ENCODE results near the gene CLSTN2. TPM values are rescaled to one million over a fixed set of nuclear protein-coding genes. Genes with fewer than 3 reads are reported as not detected.

CLSTN2 gene
- polyA plus RNA-seq, 1 experiment = 0.04 TPM

- Histone ChIP-seq H3K27ac (ENCODE audit: low read depth, low read length) (no peak overlapping the region), H3K27me3 (ENCODE audit: control insufficient read depth, insufficient read depth, low read length) (no peaks in the 10 kb centered on the region), H3K9me3 (ENCODE audit: control insufficient read depth, insufficient read depth, low read length) (no peaks in the 10 kb centered on the region; the same call in 1 of the 2 replicates), H3K4me3 (ENCODE audit: low read depth, low read length) (no peak overlapping the region)
- POLR2A ChIA-PET = no interaction called here
- CTCF ChIA-PET = no interaction called here
- no peak for DNase-seq (ENCODE audit: low read depth, low spot score)
- TF ChIP-seq CTCF (IDR thresholded peaks at IDR 0.05; ENCODE audit: low read depth, low read length) = no peak
Measured at GRCh38 chr3:140530131-140530530, 595.1 kb downstream of the CLSTN2 start.

GRCh38 chr3:140530603-140531002, 595.6 kb downstream of the CLSTN2 start:
- ChIA-PET CTCF (no interaction called here), POLR2A (no interaction called here)
- no peak overlapping the region for H3K27ac ChIP-seq (ENCODE audit: low read depth, low read length)
- H3K27me3 ChIP-seq (ENCODE audit: control insufficient read depth, insufficient read depth, low read length) = no peaks in the 10 kb centered on the region
- no peak for TF ChIP-seq CTCF (IDR thresholded peaks at IDR 0.05; ENCODE audit: low read depth, low read length)
- DNase-seq (ENCODE audit: low read depth, low spot score) = no peak
- H3K9me3 ChIP-seq (ENCODE audit: control insufficient read depth, insufficient read depth, low read length) = no peaks in the 10 kb centered on the region; the same call in 1 of the 2 replicates
- H3K4me3 ChIP-seq (ENCODE audit: low read depth, low read length) = no peak overlapping the region

- H3K27me3 ChIP-seq (ENCODE audit: control insufficient read depth, insufficient read depth, low read length) = no peaks in the 10 kb centered on the region
- CTCF ChIA-PET = no interaction called here
- POLR2A ChIA-PET = no interaction called here
- no peak for DNase-seq (ENCODE audit: low read depth, low spot score)
- no peak overlapping the region for H3K4me3 ChIP-seq (ENCODE audit: low read depth, low read length)
- no peaks in the 10 kb centered on the region; the same call in 1 of the 2 replicates for H3K9me3 ChIP-seq (ENCODE audit: control insufficient read depth, insufficient read depth, low read length)
- TF ChIP-seq CTCF (IDR thresholded peaks at IDR 0.05; ENCODE audit: low read depth, low read length) = no peak
- H3K27ac ChIP-seq (ENCODE audit: low read depth, low read length) = no peak overlapping the region
Measured at GRCh38 chr3:140532793-140533330, 597.9 kb downstream of the CLSTN2 start.

GRCh38 chr3:140536926-140537726, 602.1 kb downstream of the CLSTN2 start:
- ChIA-PET POLR2A (no interaction called here), CTCF (no interaction called here)
- Histone ChIP-seq H3K4me3 (ENCODE audit: low read depth, low read length) (no peak overlapping the region), H3K27me3 (ENCODE audit: control insufficient read depth, insufficient read depth, low read length) (no peaks in the 10 kb centered on the region), H3K27ac (ENCODE audit: low read depth, low read length) (no peak overlapping the region), H3K9me3 (ENCODE audit: control insufficient read depth, insufficient read depth, low read length) (no peaks in the 10 kb centered on the region; the same call in 1 of the 2 replicates)
- DNase-seq (ENCODE audit: low read depth, low spot score) = no peak
- TF ChIP-seq CTCF (IDR thresholded peaks at IDR 0.05; ENCODE audit: low read depth, low read length) = no peak

- Histone ChIP-seq H3K4me3 (ENCODE audit: low read depth, low read length) (no peak overlapping the region), H3K27ac (ENCODE audit: low read depth, low read length) (no peak overlapping the region), H3K27me3 (ENCODE audit: control insufficient read depth, insufficient read depth, low read length) (no peaks in the 10 kb centered on the region), H3K9me3 (ENCODE audit: control insufficient read depth, insufficient read depth, low read length) (no peaks in the 10 kb centered on the region; the same call in 1 of the 2 replicates)
- ChIA-PET CTCF (no interaction called here), POLR2A (no interaction called here)
- no peak for DNase-seq (ENCODE audit: low read depth, low spot score)
- TF ChIP-seq CTCF (IDR thresholded peaks at IDR 0.05; ENCODE audit: low read depth, low read length) = no peak
Measured at GRCh38 chr3:140537727-140538082, 602.7 kb downstream of the CLSTN2 start.
